ENCODE results near the gene LRRC3. TPM values are rescaled to one million over a fixed set of nuclear protein-coding genes. Genes with fewer than 3 reads are reported as not detected.

Gene LRRC3
- total and polyA plus RNA-seq, 2 donors from 2014 or later = 0.60 to 1.4 TPM

DNA sequence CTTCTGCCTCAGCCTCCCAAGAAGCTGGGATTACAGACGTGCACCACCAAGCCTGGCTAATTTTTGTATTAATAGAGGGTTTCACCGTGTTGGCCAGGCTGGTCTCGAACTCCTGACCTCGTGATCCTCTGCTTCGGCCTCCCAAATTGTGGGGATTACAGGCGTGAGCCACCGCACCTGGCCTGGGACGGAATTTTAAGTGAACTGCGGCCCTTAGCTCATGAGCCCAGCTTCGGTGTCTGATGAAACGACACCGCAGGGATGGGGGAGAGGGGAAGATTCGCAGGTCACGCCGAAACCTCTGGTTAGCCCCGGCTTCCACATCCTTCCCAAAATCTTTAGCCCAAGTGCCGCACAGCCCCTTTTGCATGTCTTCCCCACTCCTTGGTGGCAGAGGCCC lies 39.1 kb downstream of the LRRC3 start:
- Histone ChIP-seq H3K4me1 (ENCODE audit: control insufficient read depth in 2 of 3, insufficient read depth in 2 of 3, low read depth in 1 of 3, low read length in 3 of 3) (no peaks in the 10 kb centered on the region), H3K27me3 (ENCODE audit: control insufficient read depth, insufficient read depth, low read length) (no peaks in the 10 kb centered on the region), H3K27ac (ENCODE audit: low read depth in 2 of 2, low read length in 2 of 2) (no peak overlapping the region), H3K9ac (ENCODE audit: low read length in 3 of 3) (no peak overlapping the region), H3K4me3 (ENCODE audit: low read length in 3 of 3) (no peak overlapping the region), H3K36me3 (ENCODE audit: control insufficient read depth in 2 of 3, insufficient read depth in 3 of 3, low read length in 3 of 3) (no peaks in the 10 kb centered on the region), H3K9me3 (ENCODE audit: control insufficient read depth in 2 of 3, insufficient read depth in 1 of 3, low read length in 3 of 3) (peaks cover 0 to 14% (median 0%) of the 10 kb centered on the region in 3 donors)
- FAIRE-seq (no peak), DNase-seq (no peak)
- TF ChIP-seq, protein P1, sequence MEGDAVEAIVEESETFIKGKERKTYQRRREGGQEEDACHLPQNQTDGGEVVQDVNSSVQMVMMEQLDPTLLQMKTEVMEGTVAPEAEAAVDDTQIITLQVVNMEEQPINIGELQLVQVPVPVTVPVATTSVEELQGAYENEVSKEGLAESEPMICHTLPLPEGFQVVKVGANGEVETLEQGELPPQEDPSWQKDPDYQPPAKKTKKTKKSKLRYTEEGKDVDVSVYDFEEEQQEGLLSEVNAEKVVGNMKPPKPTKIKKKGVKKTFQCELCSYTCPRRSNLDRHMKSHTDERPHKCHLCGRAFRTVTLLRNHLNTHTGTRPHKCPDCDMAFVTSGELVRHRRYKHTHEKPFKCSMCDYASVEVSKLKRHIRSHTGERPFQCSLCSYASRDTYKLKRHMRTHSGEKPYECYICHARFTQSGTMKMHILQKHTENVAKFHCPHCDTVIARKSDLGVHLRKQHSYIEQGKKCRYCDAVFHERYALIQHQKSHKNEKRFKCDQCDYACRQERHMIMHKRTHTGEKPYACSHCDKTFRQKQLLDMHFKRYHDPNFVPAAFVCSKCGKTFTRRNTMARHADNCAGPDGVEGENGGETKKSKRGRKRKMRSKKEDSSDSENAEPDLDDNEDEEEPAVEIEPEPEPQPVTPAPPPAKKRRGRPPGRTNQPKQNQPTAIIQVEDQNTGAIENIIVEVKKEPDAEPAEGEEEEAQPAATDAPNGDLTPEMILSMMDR (IDR thresholded peaks at IDR 0.05; ENCODE audit: borderline replicate concordance, extremely low read depth, insufficient read depth) = no peak
- intact Hi-C loops (cut with DNase I) = no loop called here

DNA sequence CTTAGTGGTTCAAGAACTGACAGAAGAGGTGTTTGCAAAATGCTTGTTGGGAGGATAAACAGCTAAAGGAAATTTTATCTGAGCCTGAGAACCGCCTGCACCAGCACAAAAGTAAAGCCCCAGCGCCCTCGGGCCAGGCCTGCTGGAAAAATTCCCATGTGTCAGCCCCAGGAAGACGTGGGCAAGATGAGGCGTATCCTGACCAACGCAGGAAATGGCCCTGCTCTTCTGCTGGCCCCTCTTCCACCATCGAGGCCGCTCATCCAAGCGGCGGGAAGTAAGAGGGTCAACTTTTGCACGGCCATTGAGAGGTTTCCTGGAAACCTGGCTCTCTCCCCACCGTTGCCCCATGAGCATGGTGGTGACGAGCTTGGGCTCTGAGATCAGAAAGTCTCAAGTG lies 39.6 kb downstream of the LRRC3 start:
- H3K27me3 ChIP-seq (ENCODE audit: control insufficient read depth, insufficient read depth, low read length) = no peaks in the 10 kb centered on the region
- no peak for FAIRE-seq
- no peak overlapping the region for H3K4me3 ChIP-seq (ENCODE audit: low read length in 3 of 3)
- DNase-seq = no peak
- peaks cover 0 to 14% (median 0%) of the 10 kb centered on the region in 3 donors for H3K9me3 ChIP-seq (ENCODE audit: control insufficient read depth in 2 of 3, insufficient read depth in 1 of 3, low read length in 3 of 3)
- intact Hi-C loops (cut with DNase I) = no loop called here
- no peaks in the 10 kb centered on the region for H3K36me3 ChIP-seq (ENCODE audit: control insufficient read depth in 2 of 3, insufficient read depth in 3 of 3, low read length in 3 of 3)
- H3K9ac ChIP-seq (ENCODE audit: low read length in 3 of 3) = no peak overlapping the region
- TF ChIP-seq, protein P1 (IDR thresholded peaks at IDR 0.05; ENCODE audit: borderline replicate concordance, extremely low read depth, insufficient read depth) = no peak
- H3K27ac ChIP-seq (ENCODE audit: low read depth in 2 of 2, low read length in 2 of 2) = no peak overlapping the region
- H3K4me1 ChIP-seq (ENCODE audit: control insufficient read depth in 2 of 3, insufficient read depth in 2 of 3, low read depth in 1 of 3, low read length in 3 of 3) = no peaks in the 10 kb centered on the region

DNA sequence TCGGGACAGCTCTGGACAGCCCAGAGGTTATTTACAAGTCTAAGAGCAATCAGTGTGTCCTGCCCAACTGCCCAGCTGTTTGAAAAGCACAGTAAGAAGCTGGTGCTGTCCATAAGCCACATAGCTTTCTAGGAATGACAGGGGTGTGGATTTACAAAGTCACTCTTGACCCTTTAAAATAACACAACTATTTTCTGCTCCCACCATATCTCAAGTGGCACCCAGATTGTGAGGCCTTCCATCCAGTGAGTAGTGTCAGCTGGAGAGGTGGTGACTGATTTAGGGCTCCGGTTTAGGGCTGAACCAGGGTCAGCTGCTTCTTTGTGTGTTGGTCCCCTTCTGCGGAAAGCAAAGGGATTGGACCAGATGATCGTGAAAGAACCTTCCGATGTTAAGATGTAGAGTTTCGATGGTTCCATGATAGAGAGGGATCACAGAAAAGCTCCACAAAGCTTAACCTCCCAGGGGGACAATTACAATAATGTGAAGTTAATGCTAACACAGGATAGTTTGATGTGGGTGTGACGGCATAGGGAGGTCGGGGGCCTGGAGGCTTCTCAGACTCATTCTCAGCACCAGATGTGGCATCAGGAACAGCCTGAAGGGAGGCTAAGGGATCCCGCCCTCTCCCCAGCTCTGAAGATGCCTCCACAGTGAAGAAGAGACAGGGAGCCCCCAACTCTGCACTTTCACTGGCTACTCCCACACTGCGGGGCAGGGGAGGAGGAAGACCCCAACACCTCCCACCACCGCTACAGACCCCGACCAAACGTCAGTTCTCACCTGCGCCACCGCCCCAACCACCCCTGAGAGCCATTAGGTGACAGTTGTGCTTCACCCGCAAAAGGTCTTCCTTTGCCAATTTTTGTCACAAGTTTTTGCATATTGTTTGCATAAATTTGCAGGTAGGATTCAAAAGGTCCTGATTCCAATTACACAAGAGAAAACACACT lies 40.6 kb downstream of the LRRC3 start:
- Histone ChIP-seq H3K27ac (ENCODE audit: low read depth in 2 of 2, low read length in 2 of 2) (no peak overlapping the region), H3K36me3 (ENCODE audit: control insufficient read depth in 2 of 3, insufficient read depth in 3 of 3, low read length in 3 of 3) (no peaks in the 10 kb centered on the region), H3K9me3 (ENCODE audit: control insufficient read depth in 2 of 3, insufficient read depth in 1 of 3, low read length in 3 of 3) (peaks cover 0 to 14% (median 0%) of the 10 kb centered on the region in 3 donors), H3K4me1 (ENCODE audit: control insufficient read depth in 2 of 3, insufficient read depth in 2 of 3, low read depth in 1 of 3, low read length in 3 of 3) (no peaks in the 10 kb centered on the region), H3K4me3 (ENCODE audit: low read length in 3 of 3) (no peak overlapping the region), H3K27me3 (ENCODE audit: control insufficient read depth, insufficient read depth, low read length) (no peaks in the 10 kb centered on the region), H3K9ac (ENCODE audit: low read length in 3 of 3) (no peak overlapping the region)
- no peak for DNase-seq
- TF ChIP-seq, protein P1 (IDR thresholded peaks at IDR 0.05; ENCODE audit: borderline replicate concordance, extremely low read depth, insufficient read depth) = no peak
- intact Hi-C loops (cut with DNase I) = no loop called here
- FAIRE-seq = no peak
